ENCODE measurements around the gene ENAM. TPM values are rescaled to one million over a fixed set of nuclear protein-coding genes. Genes with fewer than 3 reads are reported as not detected.

ENAM gene
- total and polyA plus RNA-seq, 10 of the 15 experiments (the other 5 are each of a cell fraction or from before 2014, with no cell fraction given), result 0.04 to 1.3 (median 0.21) TPM

DNA sequence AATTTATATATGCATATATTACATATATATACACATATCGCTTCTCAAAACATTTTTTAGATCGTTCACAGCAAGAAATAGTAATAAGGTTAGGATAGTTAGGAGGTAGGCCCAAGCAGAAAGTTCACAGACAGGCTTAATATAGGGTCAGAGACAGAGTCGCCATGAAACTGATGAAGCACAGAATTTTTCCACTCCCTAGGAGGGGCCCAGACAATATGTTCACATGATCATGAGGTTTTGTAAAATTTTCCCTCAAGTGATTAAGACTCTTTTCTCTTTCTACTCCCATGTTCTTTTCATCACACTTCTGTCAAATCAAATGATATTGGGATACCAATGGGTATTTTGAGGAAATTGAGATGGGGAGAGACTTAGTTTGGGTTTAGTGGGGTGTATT is 5.2 kb upstream of the ENAM start:
- SMC1A ChIA-PET (ENCODE audit: uncharacterized antibody, unreplicated experiment), result no interaction called here
- Histone ChIP-seq H3K4me2 (ENCODE audit: control insufficient read depth, insufficient read depth) (no peak overlapping the region), H3K9ac (ENCODE audit: control insufficient read depth, insufficient read depth, low read length) (no peak overlapping the region), H3K27me3 (replicated peaks in 1 of 2; ENCODE audit: control insufficient read depth in 2 of 2, insufficient read depth in 2 of 2, low read length in 1 of 2) (no peaks in the 10 kb centered on the region), H3K9me3 (replicated peaks; ENCODE audit: control insufficient read depth, insufficient read depth, low read length) (no peaks in the 10 kb centered on the region), H3K36me3 (ENCODE audit: control insufficient read depth in 2 of 2, insufficient read depth in 2 of 2, low read length in 1 of 2) (no peaks in the 10 kb centered on the region), H4K20me1 (ENCODE audit: control insufficient read depth, insufficient read depth) (no peaks in the 10 kb centered on the region), H3K4me3 (no peak overlapping the region), H2AFZ (ENCODE audit: control insufficient read depth, low read depth, low read length) (no peak overlapping the region), H3K79me2 (ENCODE audit: control insufficient read depth, insufficient read depth, low read length) (no peaks in the 10 kb centered on the region), H3K4me1 (ENCODE audit: control insufficient read depth, insufficient read depth, low read length) (no peaks in the 10 kb centered on the region), H3K27ac (ENCODE audit: control insufficient read depth, insufficient read depth) (no peak overlapping the region)
- TF ChIP-seq EGR1 (IDR thresholded peaks at IDR 0.05; ENCODE audit: borderline replicate concordance in 1 of 2, low read depth in 2 of 2, low read length in 2 of 2) (no peak), CHD4 (IDR thresholded peaks at IDR 0.05) (no peak), POU2F2 (IDR thresholded peaks at IDR 0.05; ENCODE audit: borderline replicate concordance, low read depth, low read length) (no peak), RELA (IDR thresholded peaks at IDR 0.05; ENCODE audit: borderline replicate concordance, partially characterized antibody) (no peak), BRCA1 (IDR thresholded peaks at IDR 0.05; ENCODE audit: low read depth, low read length) (no peak), YY1 (IDR thresholded peaks at IDR 0.05; ENCODE audit: low read depth, low read length) (no peak), ZNF622 (IDR thresholded peaks at IDR 0.05) (no peak), NR2C2 (IDR thresholded peaks at IDR 0.05; ENCODE audit: borderline replicate concordance, control insufficient read depth, insufficient read length, low read depth) (no peak), TBL1XR1 (IDR thresholded peaks at IDR 0.05; ENCODE audit: low read depth, low read length) (no peak), MYC (IDR thresholded peaks at IDR 0.05; ENCODE audit: insufficient read depth, insufficient read length, insufficient replicate concordance, low read length, severe bottlenecking) (no peak), RAD51 (IDR thresholded peaks at IDR 0.05) (no peak)
- TF ChIP-seq, protein P1, sequence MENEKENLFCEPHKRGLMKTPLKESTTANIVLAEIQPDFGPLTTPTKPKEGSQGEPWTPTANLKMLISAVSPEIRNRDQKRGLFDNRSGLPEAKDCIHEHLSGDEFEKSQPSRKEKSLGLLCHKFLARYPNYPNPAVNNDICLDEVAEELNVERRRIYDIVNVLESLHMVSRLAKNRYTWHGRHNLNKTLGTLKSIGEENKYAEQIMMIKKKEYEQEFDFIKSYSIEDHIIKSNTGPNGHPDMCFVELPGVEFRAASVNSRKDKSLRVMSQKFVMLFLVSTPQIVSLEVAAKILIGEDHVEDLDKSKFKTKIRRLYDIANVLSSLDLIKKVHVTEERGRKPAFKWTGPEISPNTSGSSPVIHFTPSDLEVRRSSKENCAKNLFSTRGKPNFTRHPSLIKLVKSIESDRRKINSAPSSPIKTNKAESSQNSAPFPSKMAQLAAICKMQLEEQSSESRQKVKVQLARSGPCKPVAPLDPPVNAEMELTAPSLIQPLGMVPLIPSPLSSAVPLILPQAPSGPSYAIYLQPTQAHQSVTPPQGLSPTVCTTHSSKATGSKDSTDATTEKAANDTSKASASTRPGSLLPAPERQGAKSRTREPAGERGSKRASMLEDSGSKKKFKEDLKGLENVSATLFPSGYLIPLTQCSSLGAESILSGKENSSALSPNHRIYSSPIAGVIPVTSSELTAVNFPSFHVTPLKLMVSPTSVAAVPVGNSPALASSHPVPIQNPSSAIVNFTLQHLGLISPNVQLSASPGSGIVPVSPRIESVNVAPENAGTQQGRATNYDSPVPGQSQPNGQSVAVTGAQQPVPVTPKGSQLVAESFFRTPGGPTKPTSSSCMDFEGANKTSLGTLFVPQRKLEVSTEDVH (IDR thresholded peaks at IDR 0.05; ENCODE audit: low read depth, partially characterized antibody), result no peak
- TF ChIP-seq, protein P2, sequence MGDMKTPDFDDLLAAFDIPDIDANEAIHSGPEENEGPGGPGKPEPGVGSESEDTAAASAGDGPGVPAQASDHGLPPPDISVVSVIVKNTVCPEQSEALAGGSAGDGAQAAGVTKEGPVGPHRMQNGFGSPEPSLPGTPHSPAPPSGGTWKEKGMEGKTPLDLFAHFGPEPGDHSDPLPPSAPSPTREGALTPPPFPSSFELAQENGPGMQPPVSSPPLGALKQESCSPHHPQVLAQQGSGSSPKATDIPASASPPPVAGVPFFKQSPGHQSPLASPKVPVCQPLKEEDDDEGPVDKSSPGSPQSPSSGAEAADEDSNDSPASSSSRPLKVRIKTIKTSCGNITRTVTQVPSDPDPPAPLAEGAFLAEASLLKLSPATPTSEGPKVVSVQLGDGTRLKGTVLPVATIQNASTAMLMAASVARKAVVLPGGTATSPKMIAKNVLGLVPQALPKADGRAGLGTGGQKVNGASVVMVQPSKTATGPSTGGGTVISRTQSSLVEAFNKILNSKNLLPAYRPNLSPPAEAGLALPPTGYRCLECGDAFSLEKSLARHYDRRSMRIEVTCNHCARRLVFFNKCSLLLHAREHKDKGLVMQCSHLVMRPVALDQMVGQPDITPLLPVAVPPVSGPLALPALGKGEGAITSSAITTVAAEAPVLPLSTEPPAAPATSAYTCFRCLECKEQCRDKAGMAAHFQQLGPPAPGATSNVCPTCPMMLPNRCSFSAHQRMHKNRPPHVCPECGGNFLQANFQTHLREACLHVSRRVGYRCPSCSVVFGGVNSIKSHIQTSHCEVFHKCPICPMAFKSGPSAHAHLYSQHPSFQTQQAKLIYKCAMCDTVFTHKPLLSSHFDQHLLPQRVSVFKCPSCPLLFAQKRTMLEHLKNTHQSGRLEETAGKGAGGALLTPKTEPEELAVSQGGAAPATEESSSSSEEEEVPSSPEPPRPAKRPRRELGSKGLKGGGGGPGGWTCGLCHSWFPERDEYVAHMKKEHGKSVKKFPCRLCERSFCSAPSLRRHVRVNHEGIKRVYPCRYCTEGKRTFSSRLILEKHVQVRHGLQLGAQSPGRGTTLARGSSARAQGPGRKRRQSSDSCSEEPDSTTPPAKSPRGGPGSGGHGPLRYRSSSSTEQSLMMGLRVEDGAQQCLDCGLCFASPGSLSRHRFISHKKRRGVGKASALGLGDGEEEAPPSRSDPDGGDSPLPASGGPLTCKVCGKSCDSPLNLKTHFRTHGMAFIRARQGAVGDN (IDR thresholded peaks at IDR 0.05), result no peak
- 53% methylated on average over 3 of the region's 3 CpGs for WGBS (ENCODE audit: insufficient coverage, insufficient replicate concordance, low lambda C conversion rate, missing lambda C conversion rate)
- no TSS peak for BruUV-seq (replicated peaks)
- CTCF ChIA-PET, result no interaction called here
- intact Hi-C loops (cut with micrococcal nuclease; ENCODE audit: unreplicated experiment), result no loop called here
- POLR2A ChIA-PET, result no interaction called here
- DNase-seq (ENCODE audit: low read depth, low spot score) (no peak), ATAC-seq (no peak), FAIRE-seq (no peak)
- RAD21 ChIA-PET (ENCODE audit: unreplicated experiment), result no interaction called here
- in situ Hi-C loops (cut with MboI), result loop anchor here (25.0 kb wide), 2 partner anchors 1089 to 1664 kb away; no protein-coding TSS in a partner anchor

Measured in GM12878 (cell line).